ENCODE measurements around the gene PNRC1.
"Not testable (repeated sequence)": the region's sequence is repeated elsewhere in the genome, so short reads cannot be mapped to it uniquely, and the experiment has no call there.

The PNRC1 gene

DNA sequence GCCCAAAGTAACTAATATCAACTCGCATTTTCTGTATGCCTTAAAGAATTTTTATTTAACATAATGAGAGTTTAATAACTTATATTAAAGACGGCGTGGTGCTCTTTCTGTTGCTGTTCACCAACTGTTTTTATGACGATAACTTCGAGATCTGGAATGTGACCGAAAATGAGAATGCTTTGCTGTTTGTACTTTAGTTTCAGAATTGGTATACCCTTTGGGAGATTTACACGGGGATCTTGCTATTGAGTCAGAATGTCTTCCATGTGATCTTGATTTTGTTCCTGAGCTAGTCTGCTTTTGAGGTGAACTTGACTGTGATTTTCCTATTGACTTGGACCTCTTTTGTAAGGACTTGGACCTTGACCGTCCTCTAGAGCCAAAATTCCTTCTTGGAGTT, 17.9 kb downstream of the PNRC1 start:
- in situ Hi-C loops (cut with MboI; ENCODE audit: low sequenced_read_pairs): no loop called here

DNA sequence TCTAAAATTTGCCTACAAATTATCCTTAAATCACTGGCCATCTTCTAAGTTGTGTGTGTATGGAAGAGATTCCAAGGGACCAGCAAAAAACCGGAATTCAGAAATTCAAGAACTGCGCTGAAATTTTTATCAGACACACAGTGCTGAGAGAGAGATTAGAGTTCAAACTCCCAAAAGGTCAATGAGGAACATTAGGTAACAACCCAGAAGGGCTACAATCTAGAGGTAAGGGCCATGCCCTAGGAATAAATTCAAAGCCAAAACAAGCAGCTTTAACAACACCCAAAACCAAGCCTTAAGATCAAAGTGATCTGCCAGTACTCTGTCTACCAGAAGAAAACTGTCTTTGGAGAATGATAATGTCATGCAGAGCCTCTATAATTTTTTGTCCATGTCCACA, 19.6 kb downstream of the PNRC1 start:
- in situ Hi-C loops (cut with MboI; ENCODE audit: low sequenced_read_pairs): loop anchor here (25.0 kb wide), 1 partner anchor 137 kb away; no protein-coding TSS in a partner anchor

DNA sequence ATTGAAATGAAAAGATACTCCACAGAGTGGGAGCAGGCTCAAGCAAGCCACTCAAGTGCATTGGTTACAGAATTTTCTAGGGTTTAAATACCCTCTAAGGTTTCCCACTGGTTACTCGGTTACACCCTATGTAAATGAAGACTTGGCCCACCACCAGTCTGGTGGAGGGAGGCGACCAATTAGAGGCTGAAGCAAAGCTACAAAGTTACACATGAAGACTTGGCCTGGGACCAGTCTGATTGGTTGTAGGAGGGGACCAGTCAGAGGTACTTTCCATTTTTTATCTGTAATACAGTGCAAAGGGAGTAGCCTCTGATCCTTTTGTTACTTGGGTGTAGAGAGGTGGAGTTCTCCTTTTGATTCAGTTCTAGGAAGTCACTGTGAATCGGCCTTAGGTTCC, 29.7 kb downstream of the PNRC1 start:
- in situ Hi-C loops (cut with MboI; ENCODE audit: low sequenced_read_pairs): loop anchor here (25.0 kb wide), 1 partner anchor 127 kb away; no protein-coding TSS in a partner anchor

- in situ Hi-C loops (cut with MboI; ENCODE audit: low sequenced_read_pairs): loop anchor here (25.0 kb wide), 1 partner anchor 125 kb away; no protein-coding TSS in a partner anchor
Observed at GRCh38 chr6:89111933-89112332, 31.4 kb downstream of the PNRC1 start.

DNA sequence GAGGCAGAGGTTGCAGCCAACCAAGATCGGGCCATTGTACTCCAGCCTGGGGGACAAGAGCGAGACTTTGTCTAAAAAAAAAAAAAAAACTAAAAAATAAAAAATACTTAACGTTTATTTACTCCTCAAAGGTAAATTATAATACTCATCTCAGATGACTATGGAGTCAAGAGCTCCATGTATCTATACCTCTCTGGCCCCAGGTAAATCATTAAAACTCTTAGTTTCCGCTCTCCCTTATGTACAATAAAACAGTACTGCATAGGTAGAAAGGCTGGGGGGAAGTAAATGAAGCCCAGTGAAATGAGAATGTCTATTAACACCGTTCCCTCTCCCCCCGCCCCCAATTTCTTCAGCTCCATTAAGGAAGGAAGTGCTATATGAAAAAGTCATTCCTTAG, 36.2 kb downstream of the PNRC1 start:
- in situ Hi-C loops (cut with MboI; ENCODE audit: low sequenced_read_pairs): loop anchor here (25.0 kb wide), 1 partner anchor 121 kb away; no protein-coding TSS in a partner anchor

GRCh38 chr6:89117211-89118108, 36.9 kb downstream of the PNRC1 start, which contains the start of gene SRSF12:
Gene SRSF12, minus strand, starts transcription at chr6:89118071. Its CDS starts 184 bp downstream, at chr6:89117887.
- in situ Hi-C loops (cut with MboI; ENCODE audit: low sequenced_read_pairs): loop anchor here (25.0 kb wide), 1 partner anchor 120 kb away; no protein-coding TSS in a partner anchor

DNA sequence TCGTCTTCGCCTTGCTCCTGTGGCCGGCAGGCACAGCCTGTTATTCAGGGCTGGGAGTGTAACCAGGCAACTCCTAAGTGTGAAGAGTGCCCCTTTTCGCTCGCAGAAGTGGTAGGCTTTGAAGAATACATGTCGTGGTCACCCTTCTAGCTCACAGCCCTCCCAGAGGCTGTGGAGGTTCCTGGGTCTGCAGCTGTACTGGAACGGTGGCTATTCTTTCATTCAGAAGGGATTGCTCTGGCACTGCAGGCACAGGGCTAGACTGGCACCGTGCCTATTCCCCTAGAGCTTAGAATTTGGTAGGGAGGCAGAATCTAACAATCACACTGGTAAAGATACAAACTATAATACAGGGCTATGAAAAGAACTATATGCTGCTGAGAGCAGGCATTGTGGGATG, 38.4 kb downstream of the PNRC1 start:
- in situ Hi-C loops (cut with MboI; ENCODE audit: low sequenced_read_pairs): loop anchor here (25.0 kb wide), 1 partner anchor 118 kb away; no protein-coding TSS in a partner anchor

DNA sequence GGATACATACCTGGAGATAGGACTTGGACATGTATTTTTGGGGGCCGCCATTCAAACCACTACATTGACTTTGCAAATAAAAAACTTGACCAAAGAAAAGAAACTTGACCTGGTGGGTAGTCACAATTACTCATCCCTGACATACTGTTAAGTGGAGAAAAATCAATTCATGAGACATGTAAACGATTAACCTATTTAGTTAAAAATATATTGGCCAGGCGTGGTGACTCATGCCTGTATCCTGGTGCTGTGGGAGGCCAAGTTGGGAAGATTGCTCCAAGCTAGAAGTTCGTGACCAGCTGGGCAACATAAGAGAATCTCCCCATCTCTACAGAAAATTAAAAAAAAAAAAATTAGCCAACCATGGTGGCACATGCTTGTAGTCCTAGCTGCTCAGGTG, 39.8 kb downstream of the PNRC1 start:
- in situ Hi-C loops (cut with MboI; ENCODE audit: low sequenced_read_pairs): loop anchor here (25.0 kb wide), 1 partner anchor 117 kb away; no protein-coding TSS in a partner anchor

DNA sequence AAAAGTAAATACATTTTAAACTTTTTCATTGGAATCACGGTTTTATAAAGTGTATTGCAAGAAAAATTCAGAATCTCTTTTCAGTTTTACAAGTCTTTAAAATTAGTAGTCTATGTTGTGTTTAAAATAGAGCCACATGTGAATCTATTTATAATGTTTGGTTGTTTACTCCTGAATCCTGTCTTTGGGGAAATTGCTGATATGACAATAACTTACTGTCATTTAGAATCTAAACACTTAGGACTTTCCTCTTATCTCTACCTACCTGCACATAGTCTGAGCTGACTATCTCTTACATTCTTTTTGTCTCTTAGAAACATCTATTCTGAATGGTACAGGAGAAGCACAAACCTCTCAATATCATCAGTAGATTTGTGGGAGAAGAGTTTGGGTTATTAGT, 41.4 kb downstream of the PNRC1 start:
- in situ Hi-C loops (cut with MboI; ENCODE audit: low sequenced_read_pairs): loop anchor here (25.0 kb wide), 1 partner anchor 115 kb away; no protein-coding TSS in a partner anchor

GRCh38 chr6:89122625-89123024, 42.1 kb downstream of the PNRC1 start:
- in situ Hi-C loops (cut with MboI; ENCODE audit: low sequenced_read_pairs): loop anchor here (25.0 kb wide), 1 partner anchor 115 kb away; no protein-coding TSS in a partner anchor

DNA sequence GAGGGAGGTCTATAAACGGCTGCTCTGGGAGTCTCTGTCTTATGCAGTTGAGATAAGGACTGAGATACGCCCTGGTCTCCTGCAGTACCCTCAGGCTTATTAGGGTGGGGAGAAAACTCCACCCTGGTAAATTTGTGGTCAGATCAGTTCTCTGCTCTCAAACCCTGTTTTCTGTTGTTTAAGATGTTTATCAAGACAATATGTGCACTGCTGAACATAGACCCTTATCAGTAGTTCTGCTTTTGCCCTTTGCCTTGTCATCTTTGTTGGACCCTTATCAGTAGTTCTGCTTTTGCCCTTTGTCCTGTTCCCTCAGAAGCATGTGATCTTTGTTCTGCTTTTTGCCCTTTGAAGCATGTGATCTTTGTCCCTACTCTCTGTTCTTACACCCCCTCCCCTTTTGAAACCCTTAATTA, 47.7 kb downstream of the PNRC1 start:
- in situ Hi-C loops (cut with MboI; ENCODE audit: low sequenced_read_pairs): not testable (repeated sequence)

DNA sequence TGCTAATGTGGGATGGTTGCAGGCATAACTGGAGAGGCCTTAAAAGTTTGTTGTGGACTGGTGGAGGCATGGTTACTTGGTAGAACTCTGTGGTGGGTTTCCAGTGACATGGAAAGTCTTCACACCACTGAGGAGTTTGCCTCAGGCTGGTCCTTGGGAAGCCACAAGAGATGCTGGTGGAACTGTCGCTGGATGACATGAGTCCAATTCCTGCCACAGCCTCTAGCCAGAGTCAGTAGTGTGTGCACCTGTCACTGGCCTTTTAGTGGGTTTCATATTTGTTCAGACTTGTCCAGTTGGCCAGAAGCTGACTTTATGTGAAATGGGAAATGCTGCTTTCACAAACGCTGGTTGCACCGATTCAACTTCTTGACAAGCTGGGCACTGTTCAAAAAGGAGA, 51.0 kb downstream of the PNRC1 start:
- in situ Hi-C loops (cut with MboI; ENCODE audit: low sequenced_read_pairs): no loop called here

DNA sequence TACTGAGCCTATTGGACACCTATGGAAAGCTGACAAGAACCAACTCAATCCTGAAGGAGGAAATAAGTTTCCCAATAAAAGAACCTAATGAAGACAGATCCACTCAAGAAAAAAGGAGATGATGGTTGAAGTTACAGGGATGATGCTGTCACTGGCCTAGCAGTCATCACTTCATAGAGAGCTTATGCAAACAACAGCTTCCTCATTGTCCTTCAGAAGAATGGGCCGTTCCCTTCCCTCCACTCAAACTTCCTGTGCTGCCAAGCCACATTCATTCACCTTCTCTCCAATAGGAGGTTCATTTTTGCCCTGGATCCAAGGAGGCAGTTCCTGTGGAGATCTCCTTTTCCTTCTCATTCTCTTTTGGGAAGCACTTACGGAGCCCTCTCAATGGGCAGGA, 51.5 kb downstream of the PNRC1 start:
- in situ Hi-C loops (cut with MboI; ENCODE audit: low sequenced_read_pairs): no loop called here

GRCh38 chr6:89133981-89134380, 53.4 kb downstream of the PNRC1 start:
- in situ Hi-C loops (cut with MboI; ENCODE audit: low sequenced_read_pairs): no loop called here

- in situ Hi-C loops (cut with MboI; ENCODE audit: low sequenced_read_pairs): no loop called here
Observed at GRCh38 chr6:89134723-89135122, 54.2 kb downstream of the PNRC1 start.

Data from HL-60/S4 treated with phorbol 12-myristate 13-acetate at 8.2 ng/mL for 4 days and 3 days (cell line).